Measurements from ENCODE around the gene CYB561. TPM values are rescaled to one million over a fixed set of nuclear protein-coding genes. Genes with fewer than 3 reads are reported as not detected.
A peak's percentile ranks its signal among the peaks of the same experiment; 100 is the strongest.

The CYB561 gene
- total and polyA plus RNA-seq, 10 of the 15 experiments (the other 5 are each of a cell fraction or from before 2014, with no cell fraction given), result 0.52 to 6.9 (median 2.5) TPM

- no peak for TF ChIP-seq SMAD5 (IDR thresholded peaks at IDR 0.05; ENCODE audit: low read depth)
- TF ChIP-seq EED (IDR thresholded peaks at IDR 0.05; ENCODE audit: low read depth), result no peak
- TF ChIP-seq KLF5 (IDR thresholded peaks at IDR 0.05; ENCODE audit: partially characterized antibody), result no peak
- TF ChIP-seq PRDM15 (CRISPR knock-in tag; IDR thresholded peaks at IDR 0.05), result no peak
- no peak for TF ChIP-seq YY1 (IDR thresholded peaks at IDR 0.05; ENCODE audit: low read depth, low read length)
- TF ChIP-seq CEBPB (IDR thresholded peaks at IDR 0.05; ENCODE audit: borderline replicate concordance in 1 of 2, low read depth in 2 of 2, low read length in 2 of 2), result no peak
- no peak for TF ChIP-seq NFYB (IDR thresholded peaks at IDR 0.05; ENCODE audit: insufficient read depth, low read depth, low read length)
- no peak for TF ChIP-seq CBX5 (IDR thresholded peaks at IDR 0.05; ENCODE audit: low read depth)
- TF ChIP-seq NRF1 (conservative IDR thresholded peaks at IDR 0.05; ENCODE audit: low read depth, low read length), result no peak
- TF ChIP-seq ZNF592 (IDR thresholded peaks at IDR 0.05), result no peak
- no peak for TF ChIP-seq BMI1 (IDR thresholded peaks at IDR 0.05; ENCODE audit: borderline replicate concordance)
- intact Hi-C loops (cut with micrococcal nuclease; ENCODE audit: unreplicated experiment), result no loop called here
- H3K27me3 ChIP-seq (replicated peaks in 1 of 2; ENCODE audit: control insufficient read depth in 2 of 2, insufficient read depth in 2 of 2, low read length in 1 of 2), result no peaks in the 10 kb centered on the region
- no peaks in the 10 kb centered on the region for H3K36me3 ChIP-seq (ENCODE audit: control insufficient read depth in 2 of 2, insufficient read depth in 2 of 2, low read length in 1 of 2)
- RAD21 ChIA-PET (ENCODE audit: unreplicated experiment), result interaction anchor here (0.5 kb wide), 1 partner anchor 26 kb away, joined by 3 read pairs; no protein-coding TSS in a partner anchor
- H3K4me2 ChIP-seq (ENCODE audit: control insufficient read depth, insufficient read depth), result no peak overlapping the region
- SMC1A ChIA-PET (ENCODE audit: uncharacterized antibody, unreplicated experiment), result no interaction called here
- no peaks in the 10 kb centered on the region for H3K79me2 ChIP-seq (ENCODE audit: control insufficient read depth, insufficient read depth, low read length)
- no peak overlapping the region for H3K4me3 ChIP-seq
- 44% methylated on average over 15 of the region's 15 CpGs for WGBS (ENCODE audit: insufficient coverage, insufficient replicate concordance, low lambda C conversion rate, missing lambda C conversion rate)
- no peaks in the 10 kb centered on the region for H4K20me1 ChIP-seq (ENCODE audit: control insufficient read depth, insufficient read depth)
- POLR2A ChIA-PET, result no interaction called here
- H3K27ac ChIP-seq (ENCODE audit: control insufficient read depth, insufficient read depth), result no peak overlapping the region
- CTCF ChIA-PET, result interaction anchor here (1.9 kb wide), 2 partner anchors 27 to 160 kb away, joined by 4 read pairs; no protein-coding TSS in a partner anchor
- BruUV-seq (replicated peaks), result no TSS peak
- no peaks in the 10 kb centered on the region for H3K9me3 ChIP-seq (replicated peaks; ENCODE audit: control insufficient read depth, insufficient read depth, low read length)
- in situ Hi-C loops (cut with MboI), result no loop called here
- DNase-seq (ENCODE audit: low read depth, low spot score) (no peak), FAIRE-seq (no peak), ATAC-seq (peak; percentile 34)
- H2AFZ ChIP-seq (ENCODE audit: control insufficient read depth, low read depth, low read length), result no peak overlapping the region
- peaks cover under 1% of the 10 kb centered on the region for H3K4me1 ChIP-seq (ENCODE audit: control insufficient read depth, insufficient read depth, low read length)
- H3K9ac ChIP-seq (ENCODE audit: control insufficient read depth, insufficient read depth, low read length), result no peak overlapping the region
Measured at GRCh38 chr17:63452046-63452961, 6.2 kb upstream of the CYB561 start.

All from GM12878 (cell line).